ENCODE data around the gene RNF213.

Gene RNF213

GRCh38 chr17:80365001-80365965, 104.6 kb downstream of the RNF213 start:
- DNase-seq = no peak

DNA sequence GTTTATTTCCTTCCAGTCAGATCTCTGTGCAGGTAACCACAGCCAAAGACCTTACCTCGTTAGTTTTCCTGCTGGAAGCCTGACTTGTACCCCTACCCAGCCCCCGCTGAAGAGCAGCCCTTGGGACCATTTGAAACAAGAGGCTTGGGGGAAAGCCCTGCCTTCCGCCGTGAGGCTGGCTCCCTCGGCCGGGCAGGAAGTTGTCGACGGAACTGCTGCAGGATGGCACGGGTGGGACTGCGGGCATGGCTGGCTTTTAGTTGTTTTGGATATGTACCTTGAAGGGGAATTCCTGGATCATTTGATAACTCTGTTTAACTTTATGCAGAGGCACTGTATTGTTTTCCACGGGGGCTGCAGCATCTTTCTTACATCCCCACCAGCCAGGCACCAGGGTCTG, 105.3 kb downstream of the RNF213 start:
- DNase-seq = no peak

GRCh38 chr17:80367503-80367902, 106.9 kb downstream of the RNF213 start:
- DNase-seq = no peak

GRCh38 chr17:80371196-80371595, 110.5 kb downstream of the RNF213 start:
- DNase-seq = no peak

GRCh38 chr17:80372456-80372855, 111.8 kb downstream of the RNF213 start:
- DNase-seq = no peak

DNA sequence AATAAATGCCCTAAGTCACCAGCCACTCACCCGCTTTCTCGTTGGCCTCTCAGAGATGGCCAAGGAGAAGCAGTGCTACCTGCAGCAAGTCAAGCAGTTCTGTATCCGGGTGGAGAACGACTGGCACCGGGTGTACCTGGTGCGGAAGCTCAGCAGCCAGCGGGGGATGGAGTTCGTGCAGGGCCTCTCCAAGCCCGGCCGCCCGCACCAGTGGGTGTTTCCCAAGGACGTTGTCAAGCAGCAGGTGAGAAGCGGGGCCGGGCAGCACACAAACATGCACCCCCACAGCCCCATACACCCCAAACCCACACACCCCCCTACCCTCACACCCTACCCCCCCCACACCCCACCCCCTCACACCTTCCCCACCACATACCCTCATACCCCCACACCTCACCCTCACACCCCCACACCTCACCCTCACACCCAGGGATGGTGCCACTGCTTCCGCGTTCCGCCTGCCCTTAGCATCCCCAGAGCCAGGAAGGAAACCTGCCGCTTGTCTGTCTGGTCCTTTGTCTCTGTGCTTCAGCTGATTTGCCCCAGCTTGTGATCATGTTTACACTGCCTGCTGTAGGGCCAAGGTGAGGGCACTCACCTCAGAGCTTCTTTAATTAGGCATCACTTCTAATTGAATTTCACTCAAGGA, 112.4 kb downstream of the RNF213 start:
- no peak for DNase-seq

GRCh38 chr17:80374039-80374731, 113.5 kb downstream of the RNF213 start:
- DNase-seq = no peak

GRCh38 chr17:80374732-80375585, 114.3 kb downstream of the RNF213 start:
- no peak for DNase-seq

DNA sequence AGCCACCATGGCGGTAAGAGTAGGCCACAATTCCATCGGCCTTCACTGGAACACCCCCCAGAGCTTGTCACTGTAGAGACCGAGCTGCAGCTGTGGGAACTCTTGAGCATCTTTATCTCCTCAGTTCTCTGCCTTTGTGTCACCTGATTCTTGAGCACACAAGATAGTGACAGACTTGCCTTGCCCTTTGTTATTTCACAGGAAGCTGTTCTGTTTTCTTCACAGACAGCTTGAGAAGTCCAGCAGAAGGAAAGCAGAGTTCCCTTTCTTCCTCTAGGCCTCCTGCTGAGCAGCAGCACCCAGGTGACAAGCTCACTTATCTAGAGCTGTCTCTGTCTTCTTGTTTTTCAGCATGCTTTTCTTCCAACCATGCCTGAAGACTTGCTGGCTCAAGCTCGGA, 115.9 kb downstream of the RNF213 start:
- no peak for DNase-seq

DNA sequence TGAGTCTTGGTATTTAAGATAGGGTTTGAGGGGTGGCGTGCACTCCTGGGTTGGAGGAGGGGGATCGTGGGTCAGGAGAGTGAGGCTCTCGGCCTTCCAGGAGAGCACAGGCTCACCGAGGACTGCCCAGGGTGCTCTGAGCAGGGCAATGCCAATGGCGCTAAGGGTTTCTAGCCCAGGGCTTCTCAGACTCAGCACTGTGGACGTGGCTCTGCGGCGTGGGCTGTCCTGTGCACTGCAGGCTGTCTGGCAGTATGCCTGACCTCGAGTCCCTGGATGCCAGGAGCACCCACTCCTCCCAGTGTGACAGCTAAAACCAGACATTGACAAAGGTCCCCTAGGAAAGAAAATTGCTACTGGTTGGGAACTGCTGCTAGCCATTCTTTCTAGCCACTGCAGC, 117.1 kb downstream of the RNF213 start:
- DNase-seq = no peak

- DNase-seq = peak in 8 of 56 donors; percentile 9 to 46 (median 13)
Measured at GRCh38 chr17:80379348-80379747, 118.7 kb downstream of the RNF213 start.

DNA sequence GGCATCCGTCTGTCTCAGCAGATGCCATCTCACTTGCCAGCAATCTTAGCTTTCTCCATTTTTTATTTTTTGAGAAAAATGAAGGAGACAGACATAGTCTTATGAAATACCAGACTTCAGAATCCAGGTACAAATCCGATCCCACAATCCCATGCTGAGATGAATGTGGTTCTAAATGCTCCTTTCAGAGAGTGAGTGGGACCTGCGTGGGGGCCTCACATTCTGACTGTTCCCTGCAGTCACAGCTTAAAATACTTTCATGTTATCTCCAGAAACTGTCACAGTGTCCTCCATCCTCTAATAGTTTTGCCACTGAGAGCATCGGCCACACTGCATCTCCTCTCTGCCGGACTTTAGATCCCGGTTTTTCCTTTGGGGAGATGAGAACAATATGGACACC, 119.4 kb downstream of the RNF213 start:
- peak in 11 of 56 donors; percentile 7 to 58 (median 35) for DNase-seq

DNA sequence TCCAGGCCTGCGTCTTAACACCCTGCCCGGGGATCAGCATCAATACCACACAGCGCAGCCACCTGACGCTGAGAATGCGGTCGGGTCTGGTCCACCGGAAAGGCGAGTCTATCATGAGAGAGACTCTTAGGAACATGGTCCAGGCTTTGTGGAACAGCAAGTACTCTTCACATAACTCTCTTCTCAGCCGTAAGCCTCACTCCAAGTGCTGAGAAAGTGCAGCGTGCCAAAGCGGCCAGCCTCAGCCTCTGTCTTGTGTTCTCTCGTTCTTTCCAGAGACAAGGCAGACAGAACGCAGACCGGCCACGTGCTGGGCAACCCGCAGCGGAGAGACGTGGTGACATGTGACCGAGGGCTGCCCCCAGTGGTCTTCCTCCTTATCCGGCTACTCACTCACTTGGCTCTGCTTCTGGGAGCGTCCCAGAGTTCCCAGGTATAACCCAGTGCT, 119.9 kb downstream of the RNF213 start:
- no peak for DNase-seq

- DNase-seq = no peak
Measured at GRCh38 chr17:80381416-80381923, 120.8 kb downstream of the RNF213 start.

- DNase-seq = no peak
Measured at GRCh38 chr17:80382446-80382845, 121.8 kb downstream of the RNF213 start.

DNA sequence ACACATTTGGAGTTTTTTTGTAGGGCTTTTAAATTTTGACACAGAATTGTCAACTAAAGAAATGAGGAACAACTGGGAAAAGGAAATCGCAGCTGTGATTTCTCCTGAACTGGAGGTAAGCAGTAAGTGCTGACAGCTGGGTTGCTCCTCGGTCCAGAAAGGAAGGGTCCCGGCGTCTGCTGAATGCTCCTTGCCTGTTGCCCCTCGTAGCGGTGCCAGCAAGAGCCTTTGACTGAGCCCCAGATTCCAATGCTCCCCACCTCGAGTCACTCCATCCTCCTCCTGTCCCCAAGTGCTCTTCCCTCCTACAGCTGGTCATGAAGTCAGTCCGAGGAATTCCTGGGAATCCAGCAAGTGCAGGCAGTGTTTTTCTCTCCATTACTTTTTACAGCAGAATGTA, 122.3 kb downstream of the RNF213 start:
- no peak for DNase-seq

GRCh38 chr17:80384078-80384960, 123.7 kb downstream of the RNF213 start:
- DNase-seq = no peak

DNA sequence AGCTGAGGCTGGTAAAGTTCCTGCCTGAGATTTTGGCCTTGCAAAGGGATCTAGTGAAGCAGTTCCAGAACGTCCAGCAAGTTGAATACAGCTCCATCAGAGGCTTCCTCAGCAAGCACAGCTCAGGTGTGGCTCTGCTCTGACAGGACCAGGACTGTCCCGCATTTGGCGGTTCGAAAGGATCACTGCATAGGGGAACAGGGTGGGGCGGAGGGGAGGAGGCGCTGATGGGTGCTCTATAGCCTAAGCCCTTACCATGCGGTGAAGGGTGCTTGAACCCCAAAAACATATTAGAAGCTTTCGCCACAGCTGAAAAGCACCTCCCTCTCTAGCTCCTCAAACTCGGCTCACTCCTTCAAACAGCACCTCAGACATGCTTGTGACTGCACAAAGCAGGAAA, 124.4 kb downstream of the RNF213 start:
- DNase-seq = no peak

DNA sequence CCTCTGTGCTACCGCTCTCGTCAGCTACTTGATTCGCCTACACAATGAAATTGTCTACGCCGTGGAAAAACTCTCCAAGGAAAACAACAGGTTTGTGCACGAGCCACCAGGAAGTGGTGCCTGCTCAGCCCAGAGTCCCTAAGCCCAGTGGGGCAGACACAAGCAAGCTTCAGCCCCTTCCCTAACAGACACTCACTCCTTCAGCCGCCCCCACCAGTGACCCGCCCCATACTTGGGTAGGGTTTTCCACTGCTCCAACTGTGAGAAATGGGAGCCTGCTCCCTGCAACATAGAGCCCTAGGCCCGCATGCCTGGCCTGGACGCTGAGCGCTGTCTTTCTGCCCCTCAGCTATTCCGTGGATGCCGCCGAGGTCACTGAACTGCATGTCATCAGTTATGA, 125.7 kb downstream of the RNF213 start:
- no peak for DNase-seq

DNA sequence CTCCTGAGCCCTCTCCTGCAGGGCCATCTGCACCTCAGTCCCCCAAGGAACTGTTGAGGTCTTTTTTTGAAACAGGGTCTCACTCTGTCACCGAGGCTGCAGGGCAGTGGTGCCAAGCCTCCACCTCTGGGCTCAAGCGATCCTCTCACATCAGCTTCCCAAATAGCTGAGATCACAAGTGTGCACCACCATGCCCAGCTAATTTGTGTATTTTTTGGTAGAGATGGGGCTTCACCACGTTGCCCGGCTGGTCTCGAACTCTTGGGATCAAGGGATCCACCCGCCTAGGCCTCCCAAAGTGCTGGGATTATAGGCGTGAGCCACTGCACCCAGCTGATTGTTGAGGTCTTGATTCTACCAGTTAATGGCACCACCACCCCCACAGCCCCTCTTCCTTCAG, 126.4 kb downstream of the RNF213 start:
- no peak for DNase-seq

All from nucleus accumbens (tissue), 56 donors.